Measurements from ENCODE around the gene SRD5A1.

DNA sequence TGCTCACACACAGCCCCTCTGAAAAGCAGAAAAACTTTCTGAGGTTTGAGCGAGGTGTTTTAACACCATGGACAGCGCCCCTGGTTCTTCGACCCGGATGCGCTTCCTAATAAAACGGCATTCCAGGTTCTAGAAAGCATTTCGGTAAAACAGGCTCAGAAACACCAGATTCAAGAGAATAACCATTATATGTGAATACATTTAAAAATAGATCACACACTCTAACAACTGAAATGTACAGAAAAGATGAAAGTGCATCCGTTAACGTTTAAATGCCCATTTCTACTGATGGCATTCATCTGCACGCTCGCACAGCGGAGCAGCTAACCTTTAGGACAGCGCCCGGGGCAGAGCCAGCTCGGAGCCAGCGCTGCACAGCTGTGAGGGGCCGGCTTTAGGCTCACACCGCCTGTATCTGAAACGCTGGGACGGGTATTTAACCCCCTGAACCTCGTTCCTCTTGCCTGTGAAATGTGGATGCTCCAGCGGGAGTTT lies 53.7 kb downstream of the SRD5A1 start:
- TF ChIP-seq, protein P1, sequence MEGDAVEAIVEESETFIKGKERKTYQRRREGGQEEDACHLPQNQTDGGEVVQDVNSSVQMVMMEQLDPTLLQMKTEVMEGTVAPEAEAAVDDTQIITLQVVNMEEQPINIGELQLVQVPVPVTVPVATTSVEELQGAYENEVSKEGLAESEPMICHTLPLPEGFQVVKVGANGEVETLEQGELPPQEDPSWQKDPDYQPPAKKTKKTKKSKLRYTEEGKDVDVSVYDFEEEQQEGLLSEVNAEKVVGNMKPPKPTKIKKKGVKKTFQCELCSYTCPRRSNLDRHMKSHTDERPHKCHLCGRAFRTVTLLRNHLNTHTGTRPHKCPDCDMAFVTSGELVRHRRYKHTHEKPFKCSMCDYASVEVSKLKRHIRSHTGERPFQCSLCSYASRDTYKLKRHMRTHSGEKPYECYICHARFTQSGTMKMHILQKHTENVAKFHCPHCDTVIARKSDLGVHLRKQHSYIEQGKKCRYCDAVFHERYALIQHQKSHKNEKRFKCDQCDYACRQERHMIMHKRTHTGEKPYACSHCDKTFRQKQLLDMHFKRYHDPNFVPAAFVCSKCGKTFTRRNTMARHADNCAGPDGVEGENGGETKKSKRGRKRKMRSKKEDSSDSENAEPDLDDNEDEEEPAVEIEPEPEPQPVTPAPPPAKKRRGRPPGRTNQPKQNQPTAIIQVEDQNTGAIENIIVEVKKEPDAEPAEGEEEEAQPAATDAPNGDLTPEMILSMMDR (IDR thresholded peaks at IDR 0.05), result no peak
- TF ChIP-seq POLR2A (IDR thresholded peaks at IDR 0.05), result no peak
